GM13977 (cell line): Measurements from ENCODE around the gene TTLL5.

Experiments
- DNase-seq: peaks from one replicate; pipeline ENCODE4 v3.0.0; 2012; ENCODE audit warnings: low spot score
- in situ Hi-C: fragments of 300-500 bp; cut with MboI; formaldehyde crosslinking; loops from one replicate; pipeline ENCODE4 v1.12.0; 2022; ENCODE audit warnings: low sequenced_read_pairs, low pct_unique_long_range_greater_than_20kb, mixed read lengths, inconsistent platforms; ENCODE audit not compliant: unreplicated experiment
- TF ChIP-seq, protein P1 (sequence below): IDR thresholded peaks from 2 replicates; pipeline ENCODE4 v1.5.1; 2012; ENCODE audit warnings: mild to moderate bottlenecking, control low read depth; ENCODE audit not compliant: insufficient read depth; ENCODE audit errors: extremely low read depth, missing control alignments

Gene TTLL5

DNA sequence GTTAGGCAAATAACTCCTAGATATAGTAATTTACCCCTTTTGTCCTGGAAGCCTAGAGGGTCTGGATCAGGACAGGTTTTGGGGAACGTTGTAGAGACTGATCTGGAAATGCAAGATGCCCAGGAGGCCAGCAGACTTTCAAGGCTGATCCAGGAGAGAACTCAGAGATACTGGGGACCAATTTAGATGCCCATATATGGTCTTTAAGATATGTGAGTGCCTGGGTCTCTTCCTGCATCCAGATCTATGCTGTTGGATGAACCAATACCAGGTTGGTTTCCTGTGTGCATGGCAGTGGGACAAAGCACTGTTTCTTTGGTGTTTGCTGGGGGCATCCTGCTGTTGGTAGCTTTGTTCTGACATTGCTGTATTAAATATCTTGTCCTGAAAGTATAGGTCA is 5.8 kb upstream of the TTLL5 start:
- in situ Hi-C loops: loop anchor here (10.0 kb wide), 1 partner anchor 350 kb away; no protein-coding TSS in a partner anchor
- TF ChIP-seq, protein P1, sequence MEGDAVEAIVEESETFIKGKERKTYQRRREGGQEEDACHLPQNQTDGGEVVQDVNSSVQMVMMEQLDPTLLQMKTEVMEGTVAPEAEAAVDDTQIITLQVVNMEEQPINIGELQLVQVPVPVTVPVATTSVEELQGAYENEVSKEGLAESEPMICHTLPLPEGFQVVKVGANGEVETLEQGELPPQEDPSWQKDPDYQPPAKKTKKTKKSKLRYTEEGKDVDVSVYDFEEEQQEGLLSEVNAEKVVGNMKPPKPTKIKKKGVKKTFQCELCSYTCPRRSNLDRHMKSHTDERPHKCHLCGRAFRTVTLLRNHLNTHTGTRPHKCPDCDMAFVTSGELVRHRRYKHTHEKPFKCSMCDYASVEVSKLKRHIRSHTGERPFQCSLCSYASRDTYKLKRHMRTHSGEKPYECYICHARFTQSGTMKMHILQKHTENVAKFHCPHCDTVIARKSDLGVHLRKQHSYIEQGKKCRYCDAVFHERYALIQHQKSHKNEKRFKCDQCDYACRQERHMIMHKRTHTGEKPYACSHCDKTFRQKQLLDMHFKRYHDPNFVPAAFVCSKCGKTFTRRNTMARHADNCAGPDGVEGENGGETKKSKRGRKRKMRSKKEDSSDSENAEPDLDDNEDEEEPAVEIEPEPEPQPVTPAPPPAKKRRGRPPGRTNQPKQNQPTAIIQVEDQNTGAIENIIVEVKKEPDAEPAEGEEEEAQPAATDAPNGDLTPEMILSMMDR: no peak
- no peak for DNase-seq

DNA sequence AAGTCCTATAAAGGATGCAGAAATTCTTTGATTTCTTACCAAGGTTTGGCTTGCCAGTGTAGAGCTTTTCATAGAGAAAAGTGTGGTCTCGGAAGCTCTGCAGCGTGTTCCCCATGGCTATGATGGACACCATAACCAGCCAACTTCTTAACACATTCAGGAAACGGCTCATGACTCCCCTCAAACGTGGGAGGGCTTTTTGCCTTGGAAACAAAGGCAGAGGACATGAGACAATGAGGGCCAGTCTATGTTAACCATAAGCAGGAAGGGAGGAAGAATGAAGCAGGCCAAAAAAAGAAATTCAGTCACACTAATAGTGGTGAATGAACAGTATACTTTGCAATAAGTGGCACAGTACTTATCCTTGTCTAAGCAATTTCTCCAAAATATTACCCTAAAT is 3.7 kb upstream of the TTLL5 start:
- no peak for DNase-seq
- TF ChIP-seq, protein P1: no peak
- in situ Hi-C loops: loop anchor here (10.0 kb wide), 1 partner anchor 353 kb away; no protein-coding TSS in a partner anchor

DNA sequence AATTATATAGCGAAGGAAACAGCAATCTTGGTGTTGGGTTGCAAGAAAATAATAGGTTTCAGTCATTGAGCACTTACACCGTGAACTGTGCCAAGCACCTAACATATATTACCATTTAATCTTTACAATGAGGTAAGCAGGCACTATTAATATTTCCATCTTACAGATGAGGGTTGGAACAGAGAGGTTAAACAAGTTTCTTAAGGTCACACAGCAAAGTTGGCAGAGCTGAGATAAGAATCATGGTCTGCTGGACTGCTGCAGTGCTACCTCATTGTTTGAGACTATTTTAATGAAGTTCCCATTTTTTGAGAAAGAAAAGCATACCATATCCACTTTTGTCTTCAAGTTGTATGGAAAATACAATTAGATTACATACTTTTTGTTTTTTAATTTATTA is 2.1 kb upstream of the TTLL5 start:
- in situ Hi-C loops: loop anchor here (10.0 kb wide), 1 partner anchor 354 kb away; no protein-coding TSS in a partner anchor
- TF ChIP-seq, protein P1: no peak
- no peak for DNase-seq

DNA sequence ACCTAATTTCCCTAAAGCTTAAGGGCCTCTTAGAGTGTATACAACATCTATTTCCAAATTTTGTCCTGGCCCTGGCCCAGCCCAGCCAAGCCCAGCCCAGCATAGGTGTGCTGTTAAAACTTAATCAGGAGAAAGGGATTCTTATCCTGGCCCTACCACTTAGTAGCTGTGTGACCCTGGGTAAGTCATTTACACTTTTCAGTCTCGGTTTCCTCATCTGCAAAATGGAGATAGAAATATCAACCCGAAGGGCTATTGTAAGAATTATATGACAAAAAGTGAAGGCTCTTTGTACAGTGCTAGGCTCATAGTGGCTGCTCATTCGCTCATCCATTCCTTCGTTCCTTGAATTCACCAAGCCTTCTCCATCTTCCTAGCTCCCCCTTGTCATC is 812 bp upstream of the TTLL5 start:
- in situ Hi-C loops: no loop called here
- TF ChIP-seq, protein P1: no peak
- DNase-seq: no peak

DNA sequence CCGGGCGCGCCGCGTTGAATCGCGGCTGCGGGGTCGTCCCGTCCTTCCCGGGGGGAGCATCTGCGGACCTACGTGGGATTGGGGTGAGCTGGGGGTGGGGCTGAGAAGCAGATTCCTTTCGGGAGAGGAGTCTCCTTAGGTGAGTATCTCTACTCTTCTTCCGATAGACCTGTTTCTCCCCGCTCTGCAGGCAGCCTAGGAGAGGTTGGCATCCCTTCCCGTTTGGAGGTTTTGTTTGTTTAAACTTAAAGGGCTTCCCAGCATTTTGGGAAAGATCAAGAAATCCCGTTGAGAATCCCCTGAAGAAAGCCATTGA is 411 bp downstream of the TTLL5 start:
- in situ Hi-C loops: no loop called here
- no peak for DNase-seq
- TF ChIP-seq, protein P1: no peak

DNA sequence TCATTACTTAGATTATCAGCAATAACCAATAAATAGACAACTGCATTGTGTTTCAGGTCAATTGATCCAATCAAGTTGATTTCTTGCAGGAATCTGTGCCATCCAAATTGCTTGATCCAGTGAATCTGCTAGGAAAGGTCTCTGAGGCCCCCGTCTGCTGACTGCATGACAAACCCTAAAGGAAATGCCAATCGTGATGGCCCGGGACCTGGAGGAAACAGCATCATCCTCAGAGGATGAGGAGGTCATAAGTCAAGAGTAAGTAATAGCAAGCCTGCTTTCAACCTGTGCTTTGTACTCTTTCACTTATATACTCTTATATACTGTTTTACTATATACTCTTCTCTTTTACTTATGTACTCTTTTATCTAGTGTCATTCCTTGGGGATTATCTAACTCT is 1.9 kb downstream of the TTLL5 start:
- TF ChIP-seq, protein P1: no peak
- DNase-seq: no peak
- in situ Hi-C loops: no loop called here
